Neural cell (in vitro differentiated cells): ENCODE measurements around the gene OSBPL8.

Experiments
- EP300 ChIP-seq: fragments of 450-650 bp; conservative IDR thresholded peaks from 2 replicates; pipeline ENCODE4 v1.6.1; 2014; ENCODE audit warnings: antibody characterized with exemption, mild to moderate bottlenecking, moderate library complexity; ENCODE audit not compliant: poor library complexity, severe bottlenecking
- MXI1 ChIP-seq: fragments of 450-650 bp; conservative IDR thresholded peaks from 2 replicates; pipeline ENCODE4 v1.6.1; 2014; ENCODE audit warnings: antibody characterized with exemption, mild to moderate bottlenecking; ENCODE audit not compliant: poor library complexity, severe bottlenecking
- POLR2AphosphoS5 ChIP-seq: IDR thresholded peaks from 2 replicates; pipeline ENCODE4 v1.6.1; 2012
- RAD21 ChIP-seq: fragments of 450-650 bp; conservative IDR thresholded peaks from 2 replicates; pipeline ENCODE4 v1.6.1; 2014; ENCODE audit warnings: antibody characterized with exemption, mild to moderate bottlenecking, moderate library complexity
- SMC3 ChIP-seq: fragments of 450-650 bp; conservative IDR thresholded peaks from 2 replicates; pipeline ENCODE4 v1.6.1; 2014; ENCODE audit warnings: antibody characterized with exemption, mild to moderate bottlenecking, moderate library complexity; ENCODE audit not compliant: poor library complexity
- TF ChIP-seq, protein P1 (sequence below): fragments of 450-650 bp; IDR thresholded peaks from 2 replicates; pipeline ENCODE4 v1.5.1; 2014; ENCODE audit warnings: antibody characterized with exemption, mild to moderate bottlenecking, moderate library complexity; ENCODE audit not compliant: poor library complexity, severe bottlenecking
- TF ChIP-seq, protein P2 (sequence below): IDR thresholded peaks from 2 replicates; pipeline ENCODE4 v1.6.1; 2012; ENCODE audit warnings: borderline replicate concordance

DNA sequence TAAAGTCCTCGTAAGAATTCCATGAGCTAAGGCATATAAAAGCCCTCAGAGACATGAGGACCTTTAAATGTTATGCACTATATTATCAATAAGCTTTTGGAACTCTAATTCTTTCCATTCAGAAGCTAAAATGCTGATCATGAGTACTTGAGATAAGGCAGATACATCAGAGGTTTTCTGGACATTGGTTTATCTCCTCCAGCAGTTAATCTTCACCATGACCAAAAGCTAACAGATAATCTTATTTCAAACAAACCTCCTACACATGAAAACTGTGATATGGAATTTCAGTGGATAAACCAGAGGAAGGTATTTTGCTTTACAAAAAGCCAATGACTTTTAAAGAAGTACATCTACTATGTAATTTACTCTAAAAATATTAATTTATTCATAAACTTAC is 113.5 kb downstream of the OSBPL8 start:
- TF ChIP-seq EP300 (no peak), POLR2AphosphoS5 (no peak), MXI1 (no peak), SMC3 (no peak), RAD21 (no peak)
- TF ChIP-seq, protein P1, sequence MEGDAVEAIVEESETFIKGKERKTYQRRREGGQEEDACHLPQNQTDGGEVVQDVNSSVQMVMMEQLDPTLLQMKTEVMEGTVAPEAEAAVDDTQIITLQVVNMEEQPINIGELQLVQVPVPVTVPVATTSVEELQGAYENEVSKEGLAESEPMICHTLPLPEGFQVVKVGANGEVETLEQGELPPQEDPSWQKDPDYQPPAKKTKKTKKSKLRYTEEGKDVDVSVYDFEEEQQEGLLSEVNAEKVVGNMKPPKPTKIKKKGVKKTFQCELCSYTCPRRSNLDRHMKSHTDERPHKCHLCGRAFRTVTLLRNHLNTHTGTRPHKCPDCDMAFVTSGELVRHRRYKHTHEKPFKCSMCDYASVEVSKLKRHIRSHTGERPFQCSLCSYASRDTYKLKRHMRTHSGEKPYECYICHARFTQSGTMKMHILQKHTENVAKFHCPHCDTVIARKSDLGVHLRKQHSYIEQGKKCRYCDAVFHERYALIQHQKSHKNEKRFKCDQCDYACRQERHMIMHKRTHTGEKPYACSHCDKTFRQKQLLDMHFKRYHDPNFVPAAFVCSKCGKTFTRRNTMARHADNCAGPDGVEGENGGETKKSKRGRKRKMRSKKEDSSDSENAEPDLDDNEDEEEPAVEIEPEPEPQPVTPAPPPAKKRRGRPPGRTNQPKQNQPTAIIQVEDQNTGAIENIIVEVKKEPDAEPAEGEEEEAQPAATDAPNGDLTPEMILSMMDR, result no peak
- TF ChIP-seq, protein P2, sequence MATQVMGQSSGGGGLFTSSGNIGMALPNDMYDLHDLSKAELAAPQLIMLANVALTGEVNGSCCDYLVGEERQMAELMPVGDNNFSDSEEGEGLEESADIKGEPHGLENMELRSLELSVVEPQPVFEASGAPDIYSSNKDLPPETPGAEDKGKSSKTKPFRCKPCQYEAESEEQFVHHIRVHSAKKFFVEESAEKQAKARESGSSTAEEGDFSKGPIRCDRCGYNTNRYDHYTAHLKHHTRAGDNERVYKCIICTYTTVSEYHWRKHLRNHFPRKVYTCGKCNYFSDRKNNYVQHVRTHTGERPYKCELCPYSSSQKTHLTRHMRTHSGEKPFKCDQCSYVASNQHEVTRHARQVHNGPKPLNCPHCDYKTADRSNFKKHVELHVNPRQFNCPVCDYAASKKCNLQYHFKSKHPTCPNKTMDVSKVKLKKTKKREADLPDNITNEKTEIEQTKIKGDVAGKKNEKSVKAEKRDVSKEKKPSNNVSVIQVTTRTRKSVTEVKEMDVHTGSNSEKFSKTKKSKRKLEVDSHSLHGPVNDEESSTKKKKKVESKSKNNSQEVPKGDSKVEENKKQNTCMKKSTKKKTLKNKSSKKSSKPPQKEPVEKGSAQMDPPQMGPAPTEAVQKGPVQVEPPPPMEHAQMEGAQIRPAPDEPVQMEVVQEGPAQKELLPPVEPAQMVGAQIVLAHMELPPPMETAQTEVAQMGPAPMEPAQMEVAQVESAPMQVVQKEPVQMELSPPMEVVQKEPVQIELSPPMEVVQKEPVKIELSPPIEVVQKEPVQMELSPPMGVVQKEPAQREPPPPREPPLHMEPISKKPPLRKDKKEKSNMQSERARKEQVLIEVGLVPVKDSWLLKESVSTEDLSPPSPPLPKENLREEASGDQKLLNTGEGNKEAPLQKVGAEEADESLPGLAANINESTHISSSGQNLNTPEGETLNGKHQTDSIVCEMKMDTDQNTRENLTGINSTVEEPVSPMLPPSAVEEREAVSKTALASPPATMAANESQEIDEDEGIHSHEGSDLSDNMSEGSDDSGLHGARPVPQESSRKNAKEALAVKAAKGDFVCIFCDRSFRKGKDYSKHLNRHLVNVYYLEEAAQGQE, result no peak
